Lung (tissue), 12 donors: ENCODE results near the gene CAMSAP2. TPM values are rescaled to one million over a fixed set of nuclear protein-coding genes. Genes with fewer than 3 reads are reported as not detected.

Source experiments
- ATAC-seq: fragments of 200-7000 bp; cut with Tn5 transposase; one replicate; pipeline ENCODE4 v1.9.1; 2020; ENCODE audit warnings: moderate number of reproducible peaks; ENCODE audit not compliant: insufficient read depth, low FRiP score
- DNase-seq, 3 donors: peaks; one replicate each; pipeline ENCODE4 v3.0.0-alpha.2; 2013 to 2017
- H3K27ac ChIP-seq, 2 donors: one replicate each; pipeline ENCODE4 v1.5.1; 2013; ENCODE audit warnings: mild to moderate bottlenecking in 2 of 2, moderate library complexity in 2 of 2, control low read depth in 1 of 2, inconsistent platforms in 1 of 2, low read depth in 1 of 2, low read length in 1 of 2
- H3K27me3 ChIP-seq, 3 donors: one replicate each; pipeline ENCODE4 v1.5.1; 2013; ENCODE audit warnings: low read length in 2 of 3; ENCODE audit not compliant: control insufficient read depth in 3 of 3, insufficient read depth in 3 of 3
- H3K36me3 ChIP-seq, 4 donors: one replicate each; pipeline ENCODE4 v1.5.1; 2013; ENCODE audit warnings: low read length in 4 of 4, mild to moderate bottlenecking in 1 of 4, moderate library complexity in 1 of 4; ENCODE audit not compliant: control insufficient read depth in 4 of 4, insufficient read depth in 4 of 4
- H3K4me1 ChIP-seq, 5 donors: one replicate each; pipeline ENCODE4 v1.5.1; 2013; ENCODE audit warnings: low read length in 5 of 5, mild to moderate bottlenecking in 2 of 5, moderate library complexity in 1 of 5; ENCODE audit not compliant: control insufficient read depth in 5 of 5, insufficient read depth in 5 of 5
- H3K4me3 ChIP-seq: one replicate; pipeline ENCODE4 v1.5.1; 2013; ENCODE audit warnings: mild to moderate bottlenecking, control low read depth, moderate library complexity
- H3K9ac ChIP-seq, 2 donors: one replicate each; pipeline ENCODE4 v1.5.1; 2013; ENCODE audit warnings: low read length in 2 of 2, control low read depth in 1 of 2; ENCODE audit not compliant: insufficient read depth in 1 of 2
- H3K9me3 ChIP-seq, 4 donors: one replicate each; pipeline ENCODE4 v1.5.1; 2013; ENCODE audit warnings: low read length in 3 of 4, mild to moderate bottlenecking in 1 of 4, moderate library complexity in 1 of 4; ENCODE audit not compliant: control insufficient read depth in 4 of 4, insufficient read depth in 3 of 4
- CTCF ChIP-seq: IDR thresholded peaks from 2 replicates; pipeline ENCODE4 v1.5.1; 2012; ENCODE audit warnings: mild to moderate bottlenecking; ENCODE audit errors: control extremely low read depth, extremely low read depth
- WGBS, 2 donors: extraction: QIAGEN DNeasy Blood & Tissue Kit; methylation state at CpG; one replicate each; pipeline ENCODE4 v1.1.7; 2013; 5-methylcytosine and 5-hydroxymethylcytosine counted together
- polyA plus RNA-seq, 2 donors: library from polyadenylated mRNA; stranded (reverse); fragments of 200-250 nt; gene quantifications; one replicate each; pipeline ENCODE4 v1.2.1, GENCODE V29; 2013
- total RNA-seq, 2 donors: library from RNA; depleted of rRNA in 1 of 2; stranded (reverse); fragments of >200 nt in 1 of 2; gene quantifications; one replicate each; pipeline ENCODE4 v1.2.1, GENCODE V29; 2014 to 2021
- donor health status: control.
- donor health status: control.
- donor health status: Bipolar disorder and iron deficiency.
- donor health status: healthy.
- donor health status: DM: yes; HTN: yes; CAD: no.

CAMSAP2 gene
- total and polyA plus RNA-seq, 4 donors, result 8.0 to 51.8 (median 16.6) TPM

- 53 to 69% methylated on average over 1 of the region's 1 CpG for WGBS, 2 donors
- H3K4me1 ChIP-seq, result peaks cover 0 to 6% (median 0%) of the 10 kb centered on the region in 5 donors
- H3K36me3 ChIP-seq, result peaks cover 7 to 21% (median 15%) of the 10 kb centered on the region in 4 donors
- no peaks in the 10 kb centered on the region for H3K27me3 ChIP-seq
- H3K27ac ChIP-seq, result no peak overlapping the region
- H3K9ac ChIP-seq, result no peak overlapping the region
- TF ChIP-seq CTCF, result no peak
- ATAC-seq (no peak), DNase-seq (no peak)
- no peaks in the 10 kb centered on the region for H3K9me3 ChIP-seq
- no peak overlapping the region for H3K4me3 ChIP-seq
Measured at GRCh38 chr1:200857804-200858203, 119.1 kb downstream of the CAMSAP2 start.

GRCh38 chr1:200861937-200862647 lies 123.4 kb downstream of the CAMSAP2 start:
- Histone ChIP-seq H3K9ac (no peak overlapping the region), H3K4me1 (no peaks in the 10 kb centered on the region), H3K36me3 (peaks cover 0 to 15% (median 6%) of the 10 kb centered on the region in 4 donors), H3K4me3 (no peak overlapping the region), H3K9me3 (no peaks in the 10 kb centered on the region), H3K27ac (no peak overlapping the region), H3K27me3 (no peaks in the 10 kb centered on the region)
- 92 to 96% methylated on average over 2 of the region's 2 CpGs for WGBS, 2 donors
- ATAC-seq (no peak), DNase-seq (no peak)
- no peak for TF ChIP-seq CTCF

- TF ChIP-seq CTCF, result no peak
- no peaks in the 10 kb centered on the region for H3K9me3 ChIP-seq
- ATAC-seq (no peak), DNase-seq (no peak)
- no peaks in the 10 kb centered on the region for H3K27me3 ChIP-seq
- H3K36me3 ChIP-seq, result peaks cover 0 to 15% (median 5%) of the 10 kb centered on the region in 4 donors
- 82 to 84% methylated on average over 9 of the region's 9 CpGs for WGBS, 2 donors
- no peak overlapping the region for H3K4me3 ChIP-seq
- H3K9ac ChIP-seq, result no peak overlapping the region
- no peak overlapping the region for H3K27ac ChIP-seq
- H3K4me1 ChIP-seq, result no peaks in the 10 kb centered on the region
Measured at GRCh38 chr1:200862713-200863415, 124.2 kb downstream of the CAMSAP2 start.
